ENCODE results near the gene SEC23A.

Gene SEC23A

GRCh38 chr14:38982837-38983236, 120.2 kb downstream of the SEC23A start:
- DNase-seq = no peak

GRCh38 chr14:38982278-38982677, 120.8 kb downstream of the SEC23A start:
- DNase-seq = no peak
